Mesothelial cell of epicardium (in vitro differentiated cells): ENCODE data around the gene WBP1L. TPM values are rescaled to one million over a fixed set of nuclear protein-coding genes. Genes with fewer than 3 reads are reported as not detected.
A peak's percentile ranks its signal among the peaks of the same experiment; 100 is the strongest.

ENCODE experiments used
- DNase-seq, 2 experiments: peaks; one replicate each; pipeline ENCODE4 v3.0.0; 2021; ENCODE audit warnings: low spot score in 2 of 2; ENCODE audit not compliant: unreplicated experiment in 2 of 2
- H3K27ac Mint-ChIP-seq: 2 replicates; pipeline ENCODE4 v1.8.0; 2021; ENCODE audit warnings: mixed read lengths
- H3K27me3 Mint-ChIP-seq: 2 replicates; pipeline ENCODE4 v1.8.0; 2021; ENCODE audit warnings: low read depth, mixed read lengths
- H3K36me3 Mint-ChIP-seq: 2 replicates; pipeline ENCODE4 v1.8.0; 2021; ENCODE audit warnings: mixed read lengths
- H3K4me1 Mint-ChIP-seq: 2 replicates; pipeline ENCODE4 v1.8.0; 2021; ENCODE audit warnings: mixed read lengths
- H3K4me3 Mint-ChIP-seq: 2 replicates; pipeline ENCODE4 v1.8.0; 2021; ENCODE audit warnings: mild to moderate bottlenecking, moderate library complexity, mixed read lengths
- H3K9me3 Mint-ChIP-seq: 2 replicates; pipeline ENCODE4 v1.8.0; 2021; ENCODE audit warnings: mixed read lengths
- total RNA-seq: library from RNA; stranded (reverse); gene quantifications from 3 replicates; pipeline ENCODE4 v1.2.1, GENCODE V29; 2021
- TF ChIP-seq, protein P1 (sequence below): fragments of 200-600 bp; sonication (generic); IDR thresholded peaks from one replicate; pipeline ENCODE4 v1.5.0; 2021; ENCODE audit warnings: antibody characterized with exemption; ENCODE audit not compliant: unreplicated experiment

The WBP1L gene
- total RNA-seq, 1 donor from 2014 or later, result 56.7 TPM

DNA sequence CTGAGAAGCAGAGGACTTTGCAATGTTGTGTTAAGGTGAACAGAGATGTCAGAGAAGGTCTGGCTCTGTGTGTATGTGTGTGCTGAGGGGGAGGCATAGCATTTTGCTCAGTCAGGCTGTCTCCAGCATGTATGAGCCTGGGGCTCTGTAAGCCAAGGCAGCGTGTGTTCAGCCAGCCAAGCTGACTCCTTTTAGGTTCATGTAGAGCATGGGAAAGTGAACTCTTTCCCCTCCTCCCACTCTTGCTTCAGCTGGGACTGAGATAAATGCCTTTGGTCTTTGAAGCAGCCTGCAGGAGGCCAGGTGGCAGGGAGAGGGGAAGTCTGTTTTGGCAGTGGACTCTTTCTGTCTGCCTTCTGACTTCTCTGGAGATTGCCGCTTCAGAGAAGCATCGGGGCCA lies 25.5 kb upstream of the WBP1L start:
- Mint-ChIP-seq H3K4me3 (peak overlapping the region; percentile 36), H3K27ac (peak overlapping the region; percentile 86), H3K4me1 (peaks cover 43% of the 10 kb centered on the region), H3K27me3 (no peaks in the 10 kb centered on the region), H3K36me3 (peaks cover 3% of the 10 kb centered on the region), H3K9me3 (no peaks in the 10 kb centered on the region)
- TF ChIP-seq, protein P1, sequence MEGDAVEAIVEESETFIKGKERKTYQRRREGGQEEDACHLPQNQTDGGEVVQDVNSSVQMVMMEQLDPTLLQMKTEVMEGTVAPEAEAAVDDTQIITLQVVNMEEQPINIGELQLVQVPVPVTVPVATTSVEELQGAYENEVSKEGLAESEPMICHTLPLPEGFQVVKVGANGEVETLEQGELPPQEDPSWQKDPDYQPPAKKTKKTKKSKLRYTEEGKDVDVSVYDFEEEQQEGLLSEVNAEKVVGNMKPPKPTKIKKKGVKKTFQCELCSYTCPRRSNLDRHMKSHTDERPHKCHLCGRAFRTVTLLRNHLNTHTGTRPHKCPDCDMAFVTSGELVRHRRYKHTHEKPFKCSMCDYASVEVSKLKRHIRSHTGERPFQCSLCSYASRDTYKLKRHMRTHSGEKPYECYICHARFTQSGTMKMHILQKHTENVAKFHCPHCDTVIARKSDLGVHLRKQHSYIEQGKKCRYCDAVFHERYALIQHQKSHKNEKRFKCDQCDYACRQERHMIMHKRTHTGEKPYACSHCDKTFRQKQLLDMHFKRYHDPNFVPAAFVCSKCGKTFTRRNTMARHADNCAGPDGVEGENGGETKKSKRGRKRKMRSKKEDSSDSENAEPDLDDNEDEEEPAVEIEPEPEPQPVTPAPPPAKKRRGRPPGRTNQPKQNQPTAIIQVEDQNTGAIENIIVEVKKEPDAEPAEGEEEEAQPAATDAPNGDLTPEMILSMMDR, result no peak
- DNase-seq, result peak in 1 of 2 experiments; percentile 44

DNA sequence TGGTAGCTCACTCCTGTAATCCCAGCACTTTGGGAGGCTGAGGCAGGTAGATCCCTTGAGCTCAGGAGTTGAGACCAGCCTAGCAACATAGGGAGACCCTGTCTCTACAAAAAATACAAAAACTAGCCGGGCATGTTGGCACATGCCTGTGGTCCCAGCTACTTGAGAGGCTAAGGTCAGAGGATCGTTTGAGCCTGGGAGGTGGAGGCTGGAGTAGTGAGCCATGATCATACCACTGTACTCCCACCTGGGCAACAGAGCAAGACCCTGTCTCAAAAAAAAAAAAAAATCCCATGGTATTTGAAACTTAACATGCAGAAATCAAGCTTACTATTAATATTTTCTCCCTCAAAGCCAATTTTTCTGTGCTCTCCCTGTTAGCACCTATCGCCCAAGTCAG lies 23.4 kb upstream of the WBP1L start:
- Mint-ChIP-seq H3K36me3 (peaks cover 16% of the 10 kb centered on the region), H3K9me3 (peaks cover 5% of the 10 kb centered on the region), H3K27me3 (no peaks in the 10 kb centered on the region), H3K4me1 (peaks cover 38% of the 10 kb centered on the region), H3K4me3 (no peak overlapping the region), H3K27ac (peak overlapping the region; percentile 90)
- DNase-seq, result no peak
- TF ChIP-seq, protein P1, result no peak

GRCh38 chr10:102720775-102721301 lies 22.9 kb upstream of the WBP1L start:
- Mint-ChIP-seq H3K9me3 (peaks cover 5% of the 10 kb centered on the region), H3K4me3 (no peak overlapping the region), H3K4me1 (peaks cover 35% of the 10 kb centered on the region), H3K27ac (peak overlapping the region; percentile 90), H3K27me3 (no peaks in the 10 kb centered on the region), H3K36me3 (peaks cover 16% of the 10 kb centered on the region)
- TF ChIP-seq, protein P1, result no peak
- DNase-seq, result no peak

GRCh38 chr10:102721954-102722353 lies 21.8 kb upstream of the WBP1L start:
- Mint-ChIP-seq H3K4me1 (peaks cover 27% of the 10 kb centered on the region), H3K27me3 (no peaks in the 10 kb centered on the region), H3K27ac (peak overlapping the region; percentile 1), H3K9me3 (peaks cover 5% of the 10 kb centered on the region), H3K36me3 (peaks cover 15% of the 10 kb centered on the region), H3K4me3 (no peak overlapping the region)
- DNase-seq, result no peak
- TF ChIP-seq, protein P1, result no peak

GRCh38 chr10:102723989-102724388 lies 19.8 kb upstream of the WBP1L start:
- Mint-ChIP-seq H3K4me3 (no peak overlapping the region), H3K4me1 (peaks cover 9% of the 10 kb centered on the region), H3K36me3 (peaks cover 18% of the 10 kb centered on the region), H3K9me3 (peaks cover 5% of the 10 kb centered on the region), H3K27ac (no peak overlapping the region), H3K27me3 (no peaks in the 10 kb centered on the region)
- no peak for DNase-seq
- TF ChIP-seq, protein P1, result no peak

DNA sequence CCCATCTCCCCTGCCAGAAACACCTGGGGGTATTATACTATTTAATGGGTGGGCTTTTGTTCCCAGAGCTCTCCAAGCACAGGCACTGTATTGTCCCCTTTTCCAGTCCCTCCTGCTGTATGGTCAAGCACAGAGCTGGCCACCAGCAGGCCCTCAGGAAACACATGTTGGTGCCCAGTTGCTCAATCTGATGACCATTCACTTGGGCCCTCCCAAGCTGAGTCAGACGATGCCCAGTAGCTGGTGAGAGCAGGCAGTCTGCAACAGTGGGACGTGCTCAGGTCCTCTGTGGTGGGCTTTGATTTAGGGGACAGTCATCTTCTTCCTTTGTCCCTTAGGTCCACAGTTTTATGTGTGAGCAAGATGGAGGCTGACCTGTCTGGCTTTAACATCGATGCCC lies 17.5 kb upstream of the WBP1L start:
- Mint-ChIP-seq H3K4me3 (no peak overlapping the region), H3K36me3 (peaks cover 16% of the 10 kb centered on the region), H3K4me1 (peaks cover 3% of the 10 kb centered on the region), H3K27ac (no peak overlapping the region), H3K9me3 (peaks cover 5% of the 10 kb centered on the region), H3K27me3 (no peaks in the 10 kb centered on the region)
- DNase-seq, result no peak
- TF ChIP-seq, protein P1, result no peak
